ENCODE data around the gene MRPL23. TPM values are rescaled to one million over a fixed set of nuclear protein-coding genes. Genes with fewer than 3 reads are reported as not detected.
"Not testable (repeated sequence)": the region's sequence is repeated elsewhere in the genome, so short reads cannot be mapped to it uniquely, and the experiment has no call there.

The MRPL23 gene
- total RNA-seq, 1 experiment from 2014 or later = 15.0 TPM

DNA sequence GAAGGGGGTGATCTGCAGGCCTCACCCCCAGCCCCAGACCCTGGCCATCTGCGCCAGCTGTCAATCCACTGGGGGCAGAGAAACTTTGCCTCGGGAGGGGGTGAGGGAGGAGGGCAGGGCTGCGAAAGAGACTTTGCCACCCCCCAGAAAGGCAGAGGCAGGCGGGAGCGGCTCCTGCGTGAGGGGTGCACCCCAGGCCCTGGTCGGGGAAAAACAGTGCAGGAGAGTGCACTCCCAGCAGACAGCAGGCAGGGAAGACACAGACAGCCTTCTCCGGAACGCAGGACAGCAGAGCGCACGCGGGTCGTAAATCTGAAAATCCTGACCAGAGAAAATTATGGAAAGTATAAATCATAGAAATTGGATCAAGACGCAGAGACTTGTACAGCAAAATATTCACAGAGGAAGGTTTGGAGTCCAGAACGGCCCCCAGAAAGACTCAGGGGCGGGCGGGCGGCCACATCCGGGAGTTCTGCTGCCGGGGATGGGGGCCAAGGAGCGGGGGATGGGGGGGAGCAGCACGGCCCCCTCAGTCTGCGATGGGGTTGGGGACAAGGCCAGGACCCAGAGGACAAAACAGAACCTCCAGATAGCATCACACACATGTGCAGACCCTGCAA lies 8.0 kb upstream of the MRPL23 start:
- Mint-ChIP-seq H3K27me3 (ENCODE audit: insufficient read depth, unreplicated experiment) (no peaks in the 10 kb centered on the region), H3K9me3 (ENCODE audit: unreplicated experiment) (no peaks in the 10 kb centered on the region), H3K4me3 (ENCODE audit: unreplicated experiment) (no peak overlapping the region), H3K36me3 (ENCODE audit: insufficient read depth, unreplicated experiment) (peaks cover 4% of the 10 kb centered on the region), H3K4me1 (ENCODE audit: low read depth, unreplicated experiment) (no peaks in the 10 kb centered on the region), H3K27ac (ENCODE audit: unreplicated experiment) (no peak overlapping the region)
- H3K36me3 ChIP-seq (ENCODE audit: control insufficient read depth, insufficient read depth, low read length) = no peaks in the 10 kb centered on the region
- no peaks in the 10 kb centered on the region for H3K4me1 ChIP-seq
- DNase-seq = peak; percentile 1 to 34
- no peaks in the 10 kb centered on the region for H3K9me3 ChIP-seq
- ChIA-PET CTCF (interaction anchor here (1.6 kb wide), 1 partner anchor 286 kb away, joined by 5 read pairs; no protein-coding TSS in a partner anchor), POLR2A (no interaction called here)
- intact Hi-C loops (cut with micrococcal nuclease; ENCODE audit: unreplicated experiment) = loop anchor here (1.0 kb wide), 1 partner anchor 24 kb away; no protein-coding TSS in a partner anchor
- TF ChIP-seq, protein P1, sequence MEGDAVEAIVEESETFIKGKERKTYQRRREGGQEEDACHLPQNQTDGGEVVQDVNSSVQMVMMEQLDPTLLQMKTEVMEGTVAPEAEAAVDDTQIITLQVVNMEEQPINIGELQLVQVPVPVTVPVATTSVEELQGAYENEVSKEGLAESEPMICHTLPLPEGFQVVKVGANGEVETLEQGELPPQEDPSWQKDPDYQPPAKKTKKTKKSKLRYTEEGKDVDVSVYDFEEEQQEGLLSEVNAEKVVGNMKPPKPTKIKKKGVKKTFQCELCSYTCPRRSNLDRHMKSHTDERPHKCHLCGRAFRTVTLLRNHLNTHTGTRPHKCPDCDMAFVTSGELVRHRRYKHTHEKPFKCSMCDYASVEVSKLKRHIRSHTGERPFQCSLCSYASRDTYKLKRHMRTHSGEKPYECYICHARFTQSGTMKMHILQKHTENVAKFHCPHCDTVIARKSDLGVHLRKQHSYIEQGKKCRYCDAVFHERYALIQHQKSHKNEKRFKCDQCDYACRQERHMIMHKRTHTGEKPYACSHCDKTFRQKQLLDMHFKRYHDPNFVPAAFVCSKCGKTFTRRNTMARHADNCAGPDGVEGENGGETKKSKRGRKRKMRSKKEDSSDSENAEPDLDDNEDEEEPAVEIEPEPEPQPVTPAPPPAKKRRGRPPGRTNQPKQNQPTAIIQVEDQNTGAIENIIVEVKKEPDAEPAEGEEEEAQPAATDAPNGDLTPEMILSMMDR (IDR thresholded peaks at IDR 0.05; ENCODE audit: insufficient read depth in 1 of 2, low read depth in 1 of 2, low read length in 1 of 2, severe bottlenecking in 1 of 2, unreplicated experiment in 1 of 2) = no peak
- BruUV-seq (replicated peaks) = no TSS peak
- no peak overlapping the region for H3K4me3 ChIP-seq (ENCODE audit: low read depth, low read length)
- H3K27me3 ChIP-seq (replicated peaks; ENCODE audit: control insufficient read depth, insufficient read depth, low read length) = no peaks in the 10 kb centered on the region

DNA sequence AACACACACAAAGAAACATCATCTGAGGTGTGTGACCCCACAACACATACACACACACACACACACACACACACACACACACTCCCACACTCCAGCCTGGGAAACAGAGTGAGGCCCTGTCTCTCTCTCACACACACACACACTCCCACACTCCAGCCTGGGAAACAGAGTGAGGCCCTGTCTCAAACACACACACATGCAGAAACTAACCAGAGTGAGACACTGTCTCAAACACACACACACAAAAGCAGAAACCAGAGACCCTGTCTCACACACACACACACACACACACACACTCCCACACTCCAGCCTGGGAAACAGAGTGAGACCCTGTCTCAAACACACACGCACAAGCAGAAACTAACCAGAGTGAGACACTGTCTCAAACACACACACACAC lies 7.3 kb upstream of the MRPL23 start:
- H3K36me3 Mint-ChIP-seq (ENCODE audit: insufficient read depth, unreplicated experiment); H3K27me3 Mint-ChIP-seq (ENCODE audit: insufficient read depth, unreplicated experiment): not testable (repeated sequence)
- intact Hi-C loops (cut with micrococcal nuclease; ENCODE audit: unreplicated experiment) = loop anchor here (1.0 kb wide), 1 partner anchor 24 kb away; no protein-coding TSS in a partner anchor

GRCh38 chr11:1942558-1943260 lies 4.4 kb upstream of the MRPL23 start:
- TF ChIP-seq, protein P1 (IDR thresholded peaks at IDR 0.05; ENCODE audit: insufficient read depth in 1 of 2, low read depth in 1 of 2, low read length in 1 of 2, severe bottlenecking in 1 of 2, unreplicated experiment in 1 of 2) = no peak
- Mint-ChIP-seq H3K4me3 (ENCODE audit: unreplicated experiment) (no peak overlapping the region), H3K27ac (ENCODE audit: unreplicated experiment) (no peak overlapping the region), H3K9me3 (ENCODE audit: unreplicated experiment) (no peaks in the 10 kb centered on the region), H3K4me1 (ENCODE audit: low read depth, unreplicated experiment) (no peaks in the 10 kb centered on the region), H3K36me3 (ENCODE audit: insufficient read depth, unreplicated experiment) (peaks cover 4% of the 10 kb centered on the region), H3K27me3 (ENCODE audit: insufficient read depth, unreplicated experiment) (no peaks in the 10 kb centered on the region)
- Histone ChIP-seq H3K9me3 (no peaks in the 10 kb centered on the region), H3K36me3 (ENCODE audit: control insufficient read depth, insufficient read depth, low read length) (no peaks in the 10 kb centered on the region), H3K4me3 (ENCODE audit: low read depth, low read length) (no peak overlapping the region), H3K27me3 (replicated peaks; ENCODE audit: control insufficient read depth, insufficient read depth, low read length) (no peaks in the 10 kb centered on the region), H3K4me1 (no peaks in the 10 kb centered on the region)
- POLR2A ChIA-PET = no interaction called here
- intact Hi-C loops (cut with micrococcal nuclease; ENCODE audit: unreplicated experiment) = no loop called here
- DNase-seq = peak; percentile 0 to 20
- no TSS peak for BruUV-seq (replicated peaks)
- CTCF ChIA-PET = interaction anchor here (0.6 to 1.5 kb wide), 3 partner anchors 117 to 290 kb away, joined by 3 to 5 read pairs (median 5); no protein-coding TSS in a partner anchor

More for the DNA sequence above, 7.3 kb upstream of the MRPL23 start:
- H3K4me3 ChIP-seq (ENCODE audit: low read depth, low read length); BruUV-seq (replicated peaks); H3K4me1 ChIP-seq; H3K4me3 Mint-ChIP-seq (ENCODE audit: unreplicated experiment); POLR2A ChIA-PET; H3K36me3 ChIP-seq (ENCODE audit: control insufficient read depth, insufficient read depth, low read length); H3K9me3 Mint-ChIP-seq (ENCODE audit: unreplicated experiment); H3K4me1 Mint-ChIP-seq (ENCODE audit: low read depth, unreplicated experiment); CTCF ChIA-PET; H3K27me3 ChIP-seq (replicated peaks; ENCODE audit: control insufficient read depth, insufficient read depth, low read length); H3K27ac Mint-ChIP-seq (ENCODE audit: unreplicated experiment); H3K9me3 ChIP-seq: not testable (repeated sequence)
- DNase-seq = peak in 1 of 2 experiments; percentile 19
